Fibroblast of skin of scalp (primary cell): ENCODE measurements around the gene SYTL3.

Source experiments
- DNase-seq: peaks from one replicate; pipeline ENCODE4 v3.0.0-alpha.2; 2013

Gene SYTL3

GRCh38 chr6:158762787-158763433 lies 113.1 kb downstream of the SYTL3 start:
- no peak for DNase-seq

DNA sequence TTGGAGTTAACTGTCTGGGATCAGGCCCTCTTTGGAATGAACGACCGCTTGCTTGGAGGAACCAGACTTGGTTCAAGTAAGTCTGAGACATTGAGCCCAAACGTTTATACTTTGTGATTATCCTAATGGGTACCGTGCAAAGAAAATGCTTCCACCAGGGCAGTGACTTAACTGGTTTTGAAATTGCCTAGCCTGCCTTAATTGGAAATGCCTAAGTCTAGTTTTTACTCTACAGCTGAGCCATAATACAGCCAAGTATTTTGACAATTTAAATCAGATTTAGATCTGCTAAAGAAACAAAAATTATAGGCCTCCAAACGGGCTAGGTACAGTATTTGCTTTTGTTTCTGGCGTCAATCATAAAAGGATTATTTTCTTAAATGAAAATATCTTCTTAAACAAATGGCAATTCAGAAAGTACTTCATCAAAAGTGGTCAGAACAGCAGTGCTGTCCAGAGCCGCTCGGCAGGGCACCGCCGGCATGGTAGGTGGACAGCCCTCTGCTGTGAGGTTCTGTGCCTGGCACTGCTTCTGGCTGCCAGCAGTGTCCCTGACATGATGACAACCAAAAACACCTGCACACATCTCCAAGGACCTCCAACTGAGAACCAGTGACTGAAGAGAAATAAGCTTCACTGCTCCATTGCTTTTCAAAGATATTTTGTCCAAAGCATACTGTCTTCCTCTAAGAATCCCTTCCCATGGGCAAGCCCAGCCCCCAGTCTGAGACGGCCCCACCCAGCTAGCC lies 113.8 kb downstream of the SYTL3 start:
- no peak for DNase-seq

GRCh38 chr6:158764183-158764849 lies 114.5 kb downstream of the SYTL3 start:
- no peak for DNase-seq

DNA sequence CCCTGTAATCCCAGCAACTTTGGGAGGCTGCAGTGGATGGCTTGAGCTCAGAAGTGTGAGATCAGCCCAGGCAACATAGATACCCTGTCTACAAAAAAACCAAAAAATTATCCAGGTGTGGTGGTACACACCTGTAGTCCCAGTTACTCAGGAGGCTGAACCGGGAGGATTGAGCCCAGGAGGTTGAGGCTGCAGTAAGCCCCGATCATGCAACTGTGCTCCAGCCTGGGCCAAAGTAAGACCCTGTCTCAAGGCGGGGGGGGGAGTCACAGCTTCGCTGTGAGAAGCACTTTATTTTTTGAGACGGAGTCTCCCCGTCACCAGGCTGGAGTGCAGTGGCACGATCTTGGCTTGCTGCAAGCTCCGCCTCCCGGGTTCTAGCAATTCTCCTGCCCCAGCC lies 115.1 kb downstream of the SYTL3 start:
- DNase-seq, result no peak

DNA sequence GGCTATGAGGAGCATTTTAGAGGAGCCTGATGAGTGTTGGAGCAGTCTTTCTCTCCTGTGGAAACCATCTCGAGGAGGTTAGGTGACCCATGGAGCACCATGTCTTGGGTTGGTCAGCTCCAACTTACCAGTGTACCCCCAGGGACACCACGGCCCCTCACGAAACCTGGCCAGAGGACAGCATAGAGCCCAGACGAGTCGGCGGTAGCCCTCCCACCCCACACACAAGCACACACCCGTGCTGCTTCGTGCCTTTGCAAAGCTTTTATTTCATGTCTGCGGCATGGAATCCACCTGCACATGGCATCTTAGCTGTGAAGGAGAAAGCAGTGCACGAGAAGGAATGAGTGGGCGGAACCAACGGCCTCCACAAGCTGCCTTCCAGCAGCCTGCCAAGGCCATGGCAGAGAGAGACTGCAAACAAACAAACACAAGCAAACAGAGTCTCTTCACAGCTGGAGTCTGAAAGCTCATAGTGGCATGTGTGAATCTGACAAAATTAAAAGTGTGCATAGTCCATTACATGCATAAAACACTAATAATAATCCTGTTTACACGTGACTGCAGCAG lies 115.7 kb downstream of the SYTL3 start:
- no peak for DNase-seq

- no peak for DNase-seq
Observed at GRCh38 chr6:158766621-158767455, 117.0 kb downstream of the SYTL3 start.

GRCh38 chr6:158767709-158768108 lies 117.9 kb downstream of the SYTL3 start:
- DNase-seq, result no peak

DNA sequence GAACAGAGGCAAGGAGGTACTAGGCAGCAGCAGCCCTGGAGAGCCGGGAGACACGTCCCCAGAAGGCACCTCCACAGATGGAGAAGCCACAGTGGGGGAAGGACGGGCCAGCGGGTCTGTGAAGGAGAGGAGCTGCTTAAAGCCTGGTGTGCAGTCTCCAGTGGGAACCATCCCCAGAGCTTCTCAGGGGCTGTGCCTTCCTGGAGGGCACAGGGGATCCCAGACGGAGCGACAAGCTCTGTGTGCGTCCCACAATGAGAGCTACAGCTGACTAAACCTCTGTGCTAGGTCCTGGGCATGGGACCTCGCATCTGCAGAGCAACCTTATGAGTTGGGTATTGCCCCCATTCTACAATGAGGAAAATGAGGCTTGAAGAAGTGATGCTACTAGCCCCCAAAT lies 118.6 kb downstream of the SYTL3 start:
- DNase-seq, result no peak

GRCh38 chr6:158769234-158769770 lies 119.4 kb downstream of the SYTL3 start:
- DNase-seq, result no peak

DNA sequence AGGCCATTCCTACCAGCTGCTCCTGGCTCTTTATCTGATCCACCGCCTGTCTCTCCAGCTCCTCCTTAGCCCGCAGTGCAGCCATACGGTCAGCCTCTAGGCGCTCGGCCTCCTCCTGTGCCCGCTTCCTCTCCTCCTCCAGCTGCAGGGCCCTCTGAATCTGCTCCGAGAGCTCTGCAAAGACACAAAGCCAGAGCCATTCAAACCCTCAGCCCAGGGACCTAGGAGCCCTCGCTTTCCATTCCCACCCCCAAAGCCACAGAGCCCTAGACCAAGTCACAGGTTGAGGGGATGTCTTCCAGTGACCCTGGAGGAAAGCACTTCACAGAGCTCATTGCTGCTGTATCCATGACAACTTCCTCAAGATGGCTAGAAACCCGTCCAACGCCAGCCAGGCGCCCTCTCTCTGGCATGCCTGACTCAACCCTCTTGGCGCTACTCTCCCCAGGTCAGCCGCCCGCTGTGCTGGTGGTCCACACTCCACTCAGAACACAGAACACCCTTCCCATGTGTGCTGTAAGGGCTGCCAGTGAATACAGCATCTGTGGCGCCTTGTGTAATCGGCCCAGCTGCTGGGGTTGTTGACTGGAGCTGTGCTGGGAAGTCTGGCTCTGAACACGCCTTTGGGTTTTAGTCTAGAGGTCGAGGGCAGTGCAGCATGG lies 120.0 kb downstream of the SYTL3 start:
- DNase-seq, result no peak

- no peak for DNase-seq
Observed at GRCh38 chr6:158770533-158771330, 120.9 kb downstream of the SYTL3 start.

GRCh38 chr6:158771399-158772152 lies 121.7 kb downstream of the SYTL3 start:
- no peak for DNase-seq

DNA sequence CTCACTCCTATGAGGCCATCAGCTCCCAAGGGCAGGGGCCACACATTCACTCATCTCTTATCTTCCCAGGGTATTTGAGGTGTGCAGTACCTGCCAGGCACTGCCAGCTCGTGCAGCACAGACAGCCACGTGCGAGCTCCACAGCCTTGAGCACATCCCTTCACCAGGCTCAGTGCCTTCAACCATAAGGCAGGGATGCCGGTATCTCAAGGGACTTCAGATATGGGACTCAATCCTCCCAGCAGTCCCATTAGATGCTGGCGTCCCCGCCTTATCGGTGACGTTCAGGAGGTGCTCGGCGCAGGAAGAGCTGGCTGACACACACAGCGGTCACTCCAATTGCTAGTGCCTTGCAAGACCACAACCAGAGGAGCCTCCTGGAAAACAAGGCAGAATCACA lies 122.3 kb downstream of the SYTL3 start:
- DNase-seq, result no peak

- peak; percentile 11 for DNase-seq
Observed at GRCh38 chr6:158772851-158773371, 123.1 kb downstream of the SYTL3 start.

- peak; percentile 20 for DNase-seq
Observed at GRCh38 chr6:158773581-158774449, 124.0 kb downstream of the SYTL3 start.

- no peak for DNase-seq
Observed at GRCh38 chr6:158774717-158775449, 125.0 kb downstream of the SYTL3 start.

GRCh38 chr6:158775832-158776231 lies 126.0 kb downstream of the SYTL3 start:
- DNase-seq, result no peak

- no peak for DNase-seq
Observed at GRCh38 chr6:158776737-158777136, 126.9 kb downstream of the SYTL3 start.
